ENCODE results near the gene LRRC3. TPM values are rescaled to one million over a fixed set of nuclear protein-coding genes. Genes with fewer than 3 reads are reported as not detected.
"Not testable (repeated sequence)": the region's sequence is repeated elsewhere in the genome, so short reads cannot be mapped to it uniquely, and the experiment has no call there.

The LRRC3 gene
- total RNA-seq, 2 experiments from 2014 or later: not detected

DNA sequence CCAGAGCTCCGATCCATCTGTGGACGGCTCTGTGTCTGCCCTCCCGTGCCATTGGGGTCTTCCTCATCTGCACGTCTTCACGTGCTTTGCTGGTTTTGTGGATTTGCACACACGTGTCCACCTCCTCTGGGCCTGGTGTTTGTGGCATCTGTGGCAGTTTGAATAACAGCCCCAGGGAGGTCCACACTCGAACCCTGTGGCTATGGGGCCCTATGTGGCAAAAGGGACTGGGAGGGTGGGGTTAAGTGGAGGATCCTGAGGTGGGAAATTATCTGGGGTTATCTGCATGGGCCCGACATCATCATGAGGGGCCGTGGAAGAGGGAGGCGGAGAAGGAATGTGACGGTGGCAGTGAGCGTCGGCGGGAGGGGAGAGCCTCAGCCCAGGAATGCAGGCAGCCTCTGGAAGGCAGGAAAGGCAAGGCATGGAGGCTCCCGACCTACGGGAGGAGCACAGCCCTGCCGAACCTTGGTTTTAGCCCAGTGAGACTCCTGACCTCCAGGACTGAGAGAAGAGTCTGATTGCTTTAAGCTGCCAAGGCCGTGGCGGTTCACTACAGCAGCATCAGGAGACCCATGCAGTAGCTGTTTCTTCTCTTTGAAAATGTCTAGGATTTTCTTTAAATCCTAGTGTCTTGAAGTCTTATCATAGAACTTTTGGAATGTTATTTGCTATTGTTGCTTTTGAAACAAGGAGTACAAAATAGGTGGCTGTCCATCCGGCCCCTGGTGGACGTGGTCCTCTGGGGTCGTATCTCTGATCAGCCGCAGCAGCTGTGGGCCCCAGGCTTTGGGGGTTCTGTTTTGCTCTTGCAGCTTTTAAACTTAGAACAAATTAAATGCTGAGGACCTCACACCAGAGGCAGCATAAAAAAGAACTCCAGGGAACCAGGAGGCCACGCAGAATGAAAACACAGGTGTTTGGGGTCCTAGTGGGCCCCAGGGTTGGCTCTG, 40.0 kb upstream of the LRRC3 start:
- H3K36me3 ChIP-seq (ENCODE audit: insufficient read depth, low read length): no peaks in the 10 kb centered on the region
- no peaks in the 10 kb centered on the region for H3K4me1 ChIP-seq (ENCODE audit: insufficient read depth, low read length, poor library complexity, severe bottlenecking)
- H3K9me3 ChIP-seq (ENCODE audit: low read length): no peaks in the 10 kb centered on the region
- CTCF ChIA-PET (ENCODE audit: unreplicated experiment): no interaction called here
- H3K27ac ChIP-seq (ENCODE audit: low read depth, low read length, poor library complexity, severe bottlenecking): no peak overlapping the region
- no peak overlapping the region for H3K4me2 ChIP-seq (ENCODE audit: low read length)
- TF ChIP-seq, protein P1, sequence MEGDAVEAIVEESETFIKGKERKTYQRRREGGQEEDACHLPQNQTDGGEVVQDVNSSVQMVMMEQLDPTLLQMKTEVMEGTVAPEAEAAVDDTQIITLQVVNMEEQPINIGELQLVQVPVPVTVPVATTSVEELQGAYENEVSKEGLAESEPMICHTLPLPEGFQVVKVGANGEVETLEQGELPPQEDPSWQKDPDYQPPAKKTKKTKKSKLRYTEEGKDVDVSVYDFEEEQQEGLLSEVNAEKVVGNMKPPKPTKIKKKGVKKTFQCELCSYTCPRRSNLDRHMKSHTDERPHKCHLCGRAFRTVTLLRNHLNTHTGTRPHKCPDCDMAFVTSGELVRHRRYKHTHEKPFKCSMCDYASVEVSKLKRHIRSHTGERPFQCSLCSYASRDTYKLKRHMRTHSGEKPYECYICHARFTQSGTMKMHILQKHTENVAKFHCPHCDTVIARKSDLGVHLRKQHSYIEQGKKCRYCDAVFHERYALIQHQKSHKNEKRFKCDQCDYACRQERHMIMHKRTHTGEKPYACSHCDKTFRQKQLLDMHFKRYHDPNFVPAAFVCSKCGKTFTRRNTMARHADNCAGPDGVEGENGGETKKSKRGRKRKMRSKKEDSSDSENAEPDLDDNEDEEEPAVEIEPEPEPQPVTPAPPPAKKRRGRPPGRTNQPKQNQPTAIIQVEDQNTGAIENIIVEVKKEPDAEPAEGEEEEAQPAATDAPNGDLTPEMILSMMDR (conservative IDR thresholded peaks at IDR 0.05; ENCODE audit: low read length): no peak
- TF ChIP-seq EZH2phosphoT487 (IDR thresholded peaks at IDR 0.05; ENCODE audit: borderline replicate concordance, low read depth, low read length): no peak
- no peaks in the 10 kb centered on the region for H4K20me1 ChIP-seq (ENCODE audit: insufficient read depth, low read length)
- DNase-seq (ENCODE audit: low spot score): no peak
- H3K79me2 ChIP-seq (ENCODE audit: insufficient read depth, low read depth, low read length): no peaks in the 10 kb centered on the region
- no peak overlapping the region for H2AFZ ChIP-seq (ENCODE audit: low read length)
- BruUV-seq (replicated peaks): no TSS peak
- POLR2A ChIA-PET: no interaction called here
- H3K4me3 ChIP-seq (ENCODE audit: low read depth, low read length, poor library complexity, severe bottlenecking): no peak overlapping the region
- no peaks in the 10 kb centered on the region for H3K9me2 ChIP-seq (ENCODE audit: insufficient read depth, low read length)
- intact Hi-C loops (cut with micrococcal nuclease; ENCODE audit: unreplicated experiment): no loop called here

DNA sequence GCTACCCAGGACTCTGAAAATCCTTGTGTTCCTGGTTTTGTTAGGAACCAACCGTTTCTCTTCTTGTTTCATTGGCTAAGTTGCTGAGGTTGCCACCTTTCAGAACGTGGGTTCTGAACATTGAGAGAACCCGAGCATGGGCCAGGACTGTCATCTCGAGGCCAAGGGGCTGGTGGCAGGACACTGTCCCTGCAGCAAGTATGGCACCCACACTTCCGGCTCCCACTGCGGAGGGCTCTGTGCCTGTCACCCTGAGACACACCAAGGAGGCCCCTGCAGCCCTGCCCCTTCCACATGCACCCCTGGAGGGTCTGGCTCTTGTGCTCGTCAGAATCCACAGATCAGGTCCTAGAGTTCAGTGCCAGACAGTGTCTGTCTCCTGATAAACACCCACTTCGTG, 39.1 kb upstream of the LRRC3 start:
- Histone ChIP-seq H3K4me3 (ENCODE audit: low read depth, low read length, poor library complexity, severe bottlenecking) (no peak overlapping the region), H3K4me2 (ENCODE audit: low read length) (no peak overlapping the region), H4K20me1 (ENCODE audit: insufficient read depth, low read length) (no peaks in the 10 kb centered on the region), H3K4me1 (ENCODE audit: insufficient read depth, low read length, poor library complexity, severe bottlenecking) (no peaks in the 10 kb centered on the region), H2AFZ (ENCODE audit: low read length) (no peak overlapping the region), H3K9me3 (ENCODE audit: low read length) (no peaks in the 10 kb centered on the region), H3K79me2 (ENCODE audit: insufficient read depth, low read depth, low read length) (no peaks in the 10 kb centered on the region), H3K27ac (ENCODE audit: low read depth, low read length, poor library complexity, severe bottlenecking) (no peak overlapping the region), H3K36me3 (ENCODE audit: insufficient read depth, low read length) (no peaks in the 10 kb centered on the region), H3K9me2 (ENCODE audit: insufficient read depth, low read length) (no peaks in the 10 kb centered on the region)
- no peak for DNase-seq (ENCODE audit: low spot score)
- no TSS peak for BruUV-seq (replicated peaks)
- intact Hi-C loops (cut with micrococcal nuclease; ENCODE audit: unreplicated experiment): no loop called here
- ChIA-PET CTCF (ENCODE audit: unreplicated experiment) (no interaction called here), POLR2A (no interaction called here)
- TF ChIP-seq EZH2phosphoT487 (IDR thresholded peaks at IDR 0.05; ENCODE audit: borderline replicate concordance, low read depth, low read length): no peak
- TF ChIP-seq, protein P1 (conservative IDR thresholded peaks at IDR 0.05; ENCODE audit: low read length): no peak

DNA sequence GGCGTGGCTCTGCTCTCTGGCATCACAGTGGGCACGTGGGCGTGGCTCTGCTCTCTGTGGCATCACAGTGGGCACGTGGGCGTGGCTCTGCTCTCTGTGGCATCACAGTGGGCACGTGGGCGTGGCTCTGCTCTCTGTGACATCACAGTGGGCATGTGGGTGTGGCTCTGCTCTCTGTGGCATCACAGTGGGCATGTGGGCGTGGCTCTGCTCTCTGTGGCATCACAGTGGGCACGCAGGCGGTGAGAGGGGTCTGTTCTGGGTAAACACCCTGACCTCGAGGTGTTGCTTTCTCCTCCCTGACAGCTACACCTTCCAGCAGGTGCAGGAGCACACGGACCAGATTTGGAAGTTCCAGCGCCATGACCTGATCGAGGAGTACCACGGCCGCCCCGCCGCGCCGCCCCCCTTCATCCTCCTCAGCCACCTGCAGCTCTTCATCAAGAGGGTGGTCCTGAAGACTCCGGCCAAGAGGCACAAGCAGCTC, 37.6 kb upstream of the LRRC3 start:
- DNase-seq (ENCODE audit: low spot score); H3K27ac ChIP-seq (ENCODE audit: low read depth, low read length, poor library complexity, severe bottlenecking); H3K79me2 ChIP-seq (ENCODE audit: insufficient read depth, low read depth, low read length); intact Hi-C loops (cut with micrococcal nuclease; ENCODE audit: unreplicated experiment); POLR2A ChIA-PET; H3K4me2 ChIP-seq (ENCODE audit: low read length); H3K4me3 ChIP-seq (ENCODE audit: low read depth, low read length, poor library complexity, severe bottlenecking); H3K4me1 ChIP-seq (ENCODE audit: insufficient read depth, low read length, poor library complexity, severe bottlenecking); H3K9me2 ChIP-seq (ENCODE audit: insufficient read depth, low read length); CTCF ChIA-PET (ENCODE audit: unreplicated experiment); H3K9me3 ChIP-seq (ENCODE audit: low read length); H2AFZ ChIP-seq (ENCODE audit: low read length); BruUV-seq (replicated peaks); H4K20me1 ChIP-seq (ENCODE audit: insufficient read depth, low read length); H3K36me3 ChIP-seq (ENCODE audit: insufficient read depth, low read length): not testable (repeated sequence)
